B cell (primary cell): ENCODE measurements around the gene PLCD1.

Experiments
- CTCF ChIP-seq: fragments of 200-600 bp; IDR thresholded peaks from one replicate; pipeline ENCODE4 v1.8.0; 2022; ENCODE audit warnings: antibody characterized with exemption, mild to moderate bottlenecking
- EZH2 ChIP-seq: IDR thresholded peaks from 2 replicates; pipeline ENCODE4 v1.6.1; 2012; ENCODE audit warnings: borderline replicate concordance, low read depth, mild to moderate bottlenecking, moderate library complexity, low read length; ENCODE audit not compliant: insufficient read depth, poor library complexity, severe bottlenecking

- no peak for TF ChIP-seq CTCF
- no peak for TF ChIP-seq EZH2
These were observed 9.9 kb upstream of the PLCD1 start, which contains the start of gene DLEC1 for GRCh38 chr3:38039101-38039898.
